H9 (cell line): Measurements from ENCODE around the gene AP3S1. TPM values are rescaled to one million over a fixed set of nuclear protein-coding genes. Genes with fewer than 3 reads are reported as not detected.

Experiments used
- DNase-seq: peaks from one replicate; pipeline ENCODE4 v3.0.0-alpha.2; 2017
- H2AFZ ChIP-seq: one replicate; pipeline ENCODE4 v1.6.1; 2013; ENCODE audit warnings: mild to moderate bottlenecking, low read length, control low read depth, moderate library complexity
- H2AK5ac ChIP-seq: 2 replicates; pipeline ENCODE4 v1.6.1; 2013; ENCODE audit warnings: low read length, control low read depth, mixed read lengths; ENCODE audit not compliant: insufficient read length
- H2BK120ac ChIP-seq: one replicate; pipeline ENCODE4 v1.6.1; 2013; ENCODE audit warnings: low read depth, mild to moderate bottlenecking, low read length, control low read depth, inconsistent platforms; ENCODE audit not compliant: poor library complexity, severe bottlenecking
- H2BK12ac ChIP-seq: 2 replicates; pipeline ENCODE4 v1.6.1; 2013; ENCODE audit warnings: low read length, control low read depth, mixed read lengths, low read depth; ENCODE audit not compliant: insufficient read length
- H2BK15ac ChIP-seq: 2 replicates; pipeline ENCODE4 v1.6.1; 2013; ENCODE audit warnings: low read depth, low read length, control low read depth
- H2BK20ac ChIP-seq: one replicate; pipeline ENCODE4 v1.6.1; 2013; ENCODE audit warnings: low read depth, mild to moderate bottlenecking, low read length, control low read depth, inconsistent platforms; ENCODE audit not compliant: poor library complexity, severe bottlenecking
- H2BK5ac ChIP-seq: 2 replicates; pipeline ENCODE4 v1.6.1; 2013; ENCODE audit warnings: low read length, control low read depth, mixed read lengths; ENCODE audit not compliant: insufficient read length
- H3K14ac ChIP-seq: 2 replicates; pipeline ENCODE4 v1.6.1; 2013; ENCODE audit warnings: low read length, control low read depth; ENCODE audit not compliant: insufficient read depth
- H3K18ac ChIP-seq: 2 replicates; pipeline ENCODE4 v1.6.1; 2013; ENCODE audit warnings: low read depth, mild to moderate bottlenecking, mixed read lengths, low read length, control low read depth; ENCODE audit not compliant: insufficient read length
- H3K23ac ChIP-seq: 2 replicates; pipeline ENCODE4 v1.6.1; 2013; ENCODE audit warnings: low read length, control low read depth, mixed read lengths, low read depth; ENCODE audit not compliant: insufficient read length
- H3K23me2 ChIP-seq: 2 replicates; pipeline ENCODE4 v1.6.1; 2013; ENCODE audit warnings: low read depth, mild to moderate bottlenecking, mixed read lengths, low read length, control low read depth; ENCODE audit not compliant: insufficient read length, poor library complexity, severe bottlenecking
- H3K27ac ChIP-seq: 2 replicates; pipeline ENCODE4 v1.5.1; 2013; ENCODE audit warnings: low read length, control low read depth, mixed read lengths, low read depth; ENCODE audit not compliant: insufficient read length
- H3K27me3 ChIP-seq: 2 replicates; pipeline ENCODE4 v1.6.1; 2013; ENCODE audit warnings: low read length, control low read depth, inconsistent platforms; ENCODE audit not compliant: insufficient read depth
- H3K4ac ChIP-seq: 2 replicates; pipeline ENCODE4 v1.6.1; 2013; ENCODE audit warnings: low read depth, mild to moderate bottlenecking, control low read depth, inconsistent platforms, low read length, moderate library complexity
- H3K4me1 ChIP-seq: 2 replicates; pipeline ENCODE4 v1.6.1; 2013; ENCODE audit warnings: low read length, control low read depth, inconsistent platforms; ENCODE audit not compliant: insufficient read depth
- H3K4me2 ChIP-seq: 2 replicates; pipeline ENCODE4 v1.6.1; 2013; ENCODE audit warnings: low read length, control low read depth, mixed read lengths; ENCODE audit not compliant: insufficient read length, insufficient read depth
- H3K56ac ChIP-seq: 2 replicates; pipeline ENCODE4 v1.6.1; 2013; ENCODE audit warnings: low read depth, mild to moderate bottlenecking, mixed read lengths, low read length, control low read depth; ENCODE audit not compliant: insufficient read length
- H3K79me1 ChIP-seq: 2 replicates; pipeline ENCODE4 v1.6.1; 2013; ENCODE audit warnings: low read depth, mild to moderate bottlenecking, moderate library complexity, low read length, control low read depth, inconsistent platforms; ENCODE audit not compliant: insufficient read depth, poor library complexity, severe bottlenecking
- H3K79me2 ChIP-seq: 2 replicates; pipeline ENCODE4 v1.6.1; 2013; ENCODE audit warnings: low read length, control low read depth, inconsistent platforms; ENCODE audit not compliant: insufficient read depth
- H3K9ac ChIP-seq: 2 replicates; pipeline ENCODE4 v1.6.1; 2013; ENCODE audit warnings: low read length, control low read depth, mixed read lengths; ENCODE audit not compliant: insufficient read length; ENCODE audit errors: extremely low read depth
- H3K9me3 ChIP-seq: one replicate; pipeline ENCODE4 v1.6.1; 2013; ENCODE audit warnings: low read depth, low read length, inconsistent platforms; ENCODE audit not compliant: control insufficient read depth
- H3T11ph ChIP-seq: one replicate; pipeline ENCODE4 v1.6.1; 2013; ENCODE audit warnings: mild to moderate bottlenecking, low read length, control low read depth, inconsistent platforms
- H4K20me1 ChIP-seq: one replicate; pipeline ENCODE4 v1.6.1; 2013; ENCODE audit not compliant: control insufficient read depth, insufficient read length, insufficient read depth
- H4K5ac ChIP-seq: 2 replicates; pipeline ENCODE4 v1.6.1; 2013; ENCODE audit warnings: low read depth, mild to moderate bottlenecking, mixed read lengths, low read length, control low read depth; ENCODE audit not compliant: insufficient read length
- H4K8ac ChIP-seq: replicated peaks from 2 replicates; pipeline ENCODE4 v1.6.1; 2013; ENCODE audit warnings: low read length, control low read depth, mixed read lengths, low read depth; ENCODE audit not compliant: insufficient read length
- H4K91ac ChIP-seq: 2 replicates; pipeline ENCODE4 v1.6.1; 2013; ENCODE audit warnings: low read depth, mild to moderate bottlenecking, moderate library complexity, mixed read lengths, low read length, control low read depth; ENCODE audit not compliant: insufficient read length
- H3K27ac Mint-ChIP-seq, 3 experiments: 2 replicates in 2 of 3; 3 replicates in 1 of 3; pipeline ENCODE4 v1.8.0; 2020 to 2021; ENCODE audit warnings: mixed read lengths in 3 of 3, mild to moderate bottlenecking in 1 of 3, moderate library complexity in 1 of 3
- H3K27me3 Mint-ChIP-seq: 2 replicates; pipeline ENCODE4 v1.8.0; 2021; ENCODE audit warnings: low read depth, mild to moderate bottlenecking, moderate library complexity, mixed read lengths
- H3K36me3 Mint-ChIP-seq, 3 experiments: 2 replicates in 2 of 3; 3 replicates in 1 of 3; pipeline ENCODE4 v1.8.0; 2020 to 2021; ENCODE audit warnings: low read depth in 3 of 3, mixed read lengths in 3 of 3; ENCODE audit not compliant: insufficient read depth in 1 of 3
- H3K4me1 Mint-ChIP-seq, 2 experiments: 2 replicates each; pipeline ENCODE4 v1.8.0; 2020; ENCODE audit warnings: mixed read lengths in 2 of 2
- H3K4me3 Mint-ChIP-seq, 2 experiments: 2 replicates in 1 of 2; 3 replicates in 1 of 2; pipeline ENCODE4 v1.8.0; 2020 to 2021; ENCODE audit warnings: mild to moderate bottlenecking in 2 of 2, mixed read lengths in 2 of 2, moderate library complexity in 1 of 2
- H3K9me3 Mint-ChIP-seq, 2 experiments: 2 replicates in 1 of 2; 3 replicates in 1 of 2; pipeline ENCODE4 v1.8.0; 2020; ENCODE audit warnings: mild to moderate bottlenecking in 2 of 2, mixed read lengths in 2 of 2, moderate library complexity in 1 of 2
- WGBS: extraction: QIAGEN DNeasy Blood & Tissue Kit; methylation state at CpG from one replicate; pipeline ENCODE4 v1.1.7; 2013; ENCODE audit warnings: missing lambda C conversion rate, low lambda C conversion rate, mixed read lengths; ENCODE audit not compliant: insufficient read length; ENCODE audit errors: extremely low coverage; 5-methylcytosine and 5-hydroxymethylcytosine counted together
- total RNA-seq: library from RNA; stranded (reverse); gene quantifications from 2 replicates; pipeline ENCODE4 v1.2.1, GENCODE V29; 2021
- TF ChIP-seq, protein P1 (sequence below): fragments of 200-600 bp; sonication (generic); conservative IDR thresholded peaks from 3 replicates; pipeline ENCODE4 v1.8.0; 2021; ENCODE audit warnings: antibody characterized with exemption, mild to moderate bottlenecking

Gene AP3S1
- total RNA-seq, 1 experiment from 2014 or later = 78.4 TPM

DNA sequence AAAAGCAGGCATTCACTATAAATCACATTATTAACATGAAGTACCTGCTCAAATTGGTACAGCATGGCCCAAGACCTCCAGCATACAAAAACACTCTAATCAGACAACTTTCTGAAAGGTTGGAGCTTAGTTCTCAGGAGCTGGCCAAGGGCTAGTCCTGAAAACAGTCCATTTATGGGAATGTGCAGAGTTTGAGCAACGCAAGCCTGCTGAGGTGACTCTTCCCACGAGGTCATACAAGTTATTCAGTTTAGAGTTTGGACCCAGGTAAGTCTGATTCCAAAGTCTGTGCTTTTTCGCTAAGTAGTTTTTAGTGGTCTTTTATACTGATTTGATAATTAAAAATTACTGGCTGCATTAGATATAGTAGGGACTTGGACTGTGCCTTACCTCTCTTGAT is 52.6 kb downstream of the AP3S1 start:
- H2BK5ac ChIP-seq = no peak overlapping the region
- H2AFZ ChIP-seq = no peak overlapping the region
- no peaks in the 10 kb centered on the region for H3K27me3 Mint-ChIP-seq
- H3K14ac ChIP-seq = no peak overlapping the region
- no peaks in the 10 kb centered on the region for H3K79me1 ChIP-seq
- no peak overlapping the region for H3T11ph ChIP-seq
- H4K5ac ChIP-seq = no peak overlapping the region
- no peaks in the 10 kb centered on the region for H3K79me2 ChIP-seq
- H3K36me3 Mint-ChIP-seq = peaks cover 4 to 10% (median 9%) of the 10 kb centered on the region in 3 experiments; a peak in 5 of 7 replicates
- H4K8ac ChIP-seq = no peak overlapping the region
- H3K4me1 Mint-ChIP-seq = no peaks in the 10 kb centered on the region
- H3K56ac ChIP-seq = no peak overlapping the region
- H3K4ac ChIP-seq = no peak overlapping the region
- H2BK12ac ChIP-seq = no peak overlapping the region
- TF ChIP-seq, protein P1, sequence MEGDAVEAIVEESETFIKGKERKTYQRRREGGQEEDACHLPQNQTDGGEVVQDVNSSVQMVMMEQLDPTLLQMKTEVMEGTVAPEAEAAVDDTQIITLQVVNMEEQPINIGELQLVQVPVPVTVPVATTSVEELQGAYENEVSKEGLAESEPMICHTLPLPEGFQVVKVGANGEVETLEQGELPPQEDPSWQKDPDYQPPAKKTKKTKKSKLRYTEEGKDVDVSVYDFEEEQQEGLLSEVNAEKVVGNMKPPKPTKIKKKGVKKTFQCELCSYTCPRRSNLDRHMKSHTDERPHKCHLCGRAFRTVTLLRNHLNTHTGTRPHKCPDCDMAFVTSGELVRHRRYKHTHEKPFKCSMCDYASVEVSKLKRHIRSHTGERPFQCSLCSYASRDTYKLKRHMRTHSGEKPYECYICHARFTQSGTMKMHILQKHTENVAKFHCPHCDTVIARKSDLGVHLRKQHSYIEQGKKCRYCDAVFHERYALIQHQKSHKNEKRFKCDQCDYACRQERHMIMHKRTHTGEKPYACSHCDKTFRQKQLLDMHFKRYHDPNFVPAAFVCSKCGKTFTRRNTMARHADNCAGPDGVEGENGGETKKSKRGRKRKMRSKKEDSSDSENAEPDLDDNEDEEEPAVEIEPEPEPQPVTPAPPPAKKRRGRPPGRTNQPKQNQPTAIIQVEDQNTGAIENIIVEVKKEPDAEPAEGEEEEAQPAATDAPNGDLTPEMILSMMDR = no peak
- no peaks in the 10 kb centered on the region for H4K20me1 ChIP-seq
- no peak overlapping the region for H4K91ac ChIP-seq
- no peak overlapping the region for H3K18ac ChIP-seq
- no peak overlapping the region for H3K27ac Mint-ChIP-seq
- H2BK15ac ChIP-seq = no peak overlapping the region
- H3K4me3 Mint-ChIP-seq = no peak overlapping the region
- no peak for DNase-seq
- H3K23me2 ChIP-seq = no peaks in the 10 kb centered on the region
- no peaks in the 10 kb centered on the region for H3K9me3 Mint-ChIP-seq
- H2AK5ac ChIP-seq = no peak overlapping the region
- no peaks in the 10 kb centered on the region for H3K9me3 ChIP-seq
- no peak overlapping the region for H2BK120ac ChIP-seq
- H3K23ac ChIP-seq = no peak overlapping the region
- H3K4me1 ChIP-seq = no peaks in the 10 kb centered on the region
- no peak overlapping the region for H3K4me2 ChIP-seq
- H3K9ac ChIP-seq = no peak overlapping the region
- no peak overlapping the region for H2BK20ac ChIP-seq
- H3K27ac ChIP-seq = no peak overlapping the region
- H3K27me3 ChIP-seq = no peaks in the 10 kb centered on the region
- WGBS = no CpG with 5 or more reads among the region's 3 CpGs
